Cardiac muscle cell (in vitro differentiated cells and primary cell): ENCODE data around the gene ALOX15. TPM values are rescaled to one million over a fixed set of nuclear protein-coding genes. Genes with fewer than 3 reads are reported as not detected.

Source experiments
- DNase-seq, 2 donors: peaks; one replicate each; pipeline versions ENCODE4 v3.0.0 to v3.0.0-alpha.2; 2010 to 2017; ENCODE audit warnings: low read depth in 1 of 2, low spot score in 1 of 2
- H3K27ac ChIP-seq: fragments of 200-600 bp; sonication (generic); 2 replicates; pipeline ENCODE4 v1.5.1; 2016
- H3K27me3 ChIP-seq: fragments of 200-600 bp; sonication (generic); 2 replicates; pipeline ENCODE4 v1.6.0; 2016; ENCODE audit warnings: control low read depth
- H3K36me3 ChIP-seq: fragments of 200-600 bp; sonication (generic); 2 replicates; pipeline ENCODE4 v1.5.1; 2016; ENCODE audit warnings: control low read depth
- H3K4me1 ChIP-seq: fragments of 200-600 bp; sonication (generic); 2 replicates; pipeline ENCODE4 v1.8.1; 2017; ENCODE audit warnings: low read depth, mild to moderate bottlenecking, mixed run types
- H3K4me3 ChIP-seq: fragments of 200-600 bp; sonication (generic); 2 replicates; pipeline ENCODE4 v1.5.1; 2016; ENCODE audit warnings: mild to moderate bottlenecking
- H3K9me3 ChIP-seq: fragments of 200-600 bp; sonication (generic); 2 replicates; pipeline ENCODE4 v1.5.1; 2017; ENCODE audit warnings: low read depth, mild to moderate bottlenecking, control low read depth
- CTCF ChIP-seq: IDR thresholded peaks from 2 replicates; pipeline ENCODE4 v1.5.1; 2012; ENCODE audit warnings: low read depth, mild to moderate bottlenecking, low read length
- polyA plus RNA-seq: library from polyadenylated mRNA; unstranded; fragments of >200 nt; fragmentation: Nextera tagmentation; extraction: Ambion mirVana; gene quantifications from 2 replicates; pipeline ENCODE4 v1.2.1, GENCODE V29; 2016
- total RNA-seq: library from RNA; depleted of rRNA; stranded (reverse); fragments of >200 nt; gene quantifications from 2 replicates; pipeline ENCODE4 v1.2.3, GENCODE V29; 2016

Gene ALOX15
- total and polyA plus RNA-seq, 2 experiments from 2014 or later, result 0.71 to 1.5 TPM

- TF ChIP-seq CTCF, result no peak
- Histone ChIP-seq H3K4me3 (no peak overlapping the region), H3K4me1 (peaks cover 14% of the 10 kb centered on the region), H3K9me3 (no peaks in the 10 kb centered on the region), H3K27ac (no peak overlapping the region), H3K27me3 (no peaks in the 10 kb centered on the region), H3K36me3 (peaks cover 33% of the 10 kb centered on the region)
- no peak for DNase-seq
Measured at GRCh38 chr17:4672751-4673150, 31.3 kb upstream of the ALOX15 start.

GRCh38 chr17:4672055-4672630, 30.7 kb upstream of the ALOX15 start:
- no peak for TF ChIP-seq CTCF
- peaks cover 33% of the 10 kb centered on the region for H3K36me3 ChIP-seq

GRCh38 chr17:4667166-4667565, 25.7 kb upstream of the ALOX15 start:
- Histone ChIP-seq H3K4me1 (peaks cover 8% of the 10 kb centered on the region), H3K9me3 (no peaks in the 10 kb centered on the region), H3K27ac (no peak overlapping the region), H3K27me3 (no peaks in the 10 kb centered on the region), H3K36me3 (peaks cover 6% of the 10 kb centered on the region), H3K4me3 (no peak overlapping the region)
- no peak for TF ChIP-seq CTCF
- no peak for DNase-seq

More at GRCh38 chr17:4672055-4672630, 30.7 kb upstream of the ALOX15 start:
- H3K27me3 ChIP-seq, result no peaks in the 10 kb centered on the region
- no peak overlapping the region for H3K27ac ChIP-seq
- H3K9me3 ChIP-seq, result no peaks in the 10 kb centered on the region
- H3K4me1 ChIP-seq, result peaks cover 9% of the 10 kb centered on the region
- DNase-seq, result no peak
- no peak overlapping the region for H3K4me3 ChIP-seq

GRCh38 chr17:4666296-4666695, 24.8 kb upstream of the ALOX15 start:
- no peak for DNase-seq
- Histone ChIP-seq H3K36me3 (peaks cover 4% of the 10 kb centered on the region), H3K27ac (no peak overlapping the region), H3K9me3 (no peaks in the 10 kb centered on the region), H3K4me1 (peaks cover 8% of the 10 kb centered on the region), H3K27me3 (no peaks in the 10 kb centered on the region), H3K4me3 (no peak overlapping the region)
- TF ChIP-seq CTCF, result no peak

- H3K27ac ChIP-seq, result no peak overlapping the region
Measured at GRCh38 chr17:4665027-4665426, 23.5 kb upstream of the ALOX15 start.

More at GRCh38 chr17:4665027-4665426, 23.5 kb upstream of the ALOX15 start:
- DNase-seq, result no peak
- Histone ChIP-seq H3K27me3 (no peaks in the 10 kb centered on the region), H3K9me3 (no peaks in the 10 kb centered on the region), H3K36me3 (no peaks in the 10 kb centered on the region), H3K4me1 (peaks cover 8% of the 10 kb centered on the region), H3K4me3 (no peak overlapping the region)
- TF ChIP-seq CTCF, result no peak
